ENCODE data around the gene XIRP2. TPM values are rescaled to one million over a fixed set of nuclear protein-coding genes. Genes with fewer than 3 reads are reported as not detected.

The XIRP2 gene
- total and polyA plus RNA-seq, 10 of the 15 experiments (the other 5 are each of a cell fraction or from before 2014, with no cell fraction given): 0.03 TPM; not detected in 9

DNA sequence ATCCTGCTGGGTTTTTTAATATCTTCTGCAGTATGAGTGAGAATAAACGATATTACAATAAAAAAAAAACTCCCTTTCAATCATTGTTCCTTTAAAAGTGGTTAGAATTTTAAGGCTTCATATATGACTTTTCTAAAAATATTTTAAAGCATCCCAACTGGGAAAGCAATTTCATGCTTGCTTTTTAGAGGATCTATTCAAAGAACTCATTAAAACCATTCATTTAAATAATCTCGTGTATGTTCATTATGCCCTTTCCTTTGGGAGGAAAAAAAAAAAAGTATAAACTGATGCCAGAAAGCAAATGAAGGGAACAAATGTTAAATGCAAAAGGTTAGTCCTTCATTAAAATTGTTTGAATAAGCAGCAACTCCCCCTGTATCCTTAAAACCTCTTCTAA is 81.2 kb downstream of the XIRP2 start (continued):
- TF ChIP-seq TAF1 (IDR thresholded peaks at IDR 0.05; ENCODE audit: borderline replicate concordance, low read depth, low read length) (no peak), TCF7 (IDR thresholded peaks at IDR 0.05; ENCODE audit: borderline replicate concordance) (no peak), HDAC6 (IDR thresholded peaks at IDR 0.05; ENCODE audit: unreplicated experiment) (no peak)

DNA sequence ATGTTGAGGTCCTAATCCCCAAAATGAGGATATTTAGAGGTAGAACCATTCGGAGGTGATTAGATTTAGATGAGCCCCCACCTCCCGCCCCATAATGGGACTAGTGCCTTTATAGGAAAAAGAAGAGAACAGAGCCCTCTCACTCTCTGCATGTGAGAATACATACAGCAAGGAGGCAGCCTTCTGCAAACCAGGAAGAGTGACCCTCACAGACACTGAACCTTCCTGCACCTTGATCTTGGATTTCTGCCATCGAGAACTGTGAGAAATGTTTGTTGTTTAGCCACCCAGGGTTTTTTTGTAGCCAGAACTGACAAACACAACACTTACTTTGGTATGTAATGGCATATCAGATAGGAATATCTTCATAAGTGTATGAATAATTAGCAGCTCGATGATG is 83.7 kb downstream of the XIRP2 start:
- H2AFZ ChIP-seq (ENCODE audit: control insufficient read depth, low read depth, low read length): no peak overlapping the region
- H3K4me3 ChIP-seq: no peak overlapping the region
- no peaks in the 10 kb centered on the region for H3K9me3 ChIP-seq (replicated peaks; ENCODE audit: control insufficient read depth, insufficient read depth, low read length)
- RAD21 ChIA-PET (ENCODE audit: unreplicated experiment): no interaction called here
- H3K4me1 ChIP-seq (ENCODE audit: control insufficient read depth, insufficient read depth, low read length): no peaks in the 10 kb centered on the region
- DNase-seq (ENCODE audit: low read depth, low spot score): no peak
- CTCF ChIA-PET: no interaction called here
- no TSS peak for BruUV-seq (replicated peaks)
- in situ Hi-C loops (cut with MboI) (no loop called here), intact Hi-C loops (cut with micrococcal nuclease; ENCODE audit: unreplicated experiment) (no loop called here)
- no peak overlapping the region for H3K4me2 ChIP-seq (ENCODE audit: control insufficient read depth, insufficient read depth)
- POLR2A ChIA-PET: no interaction called here
- H3K9ac ChIP-seq (ENCODE audit: control insufficient read depth, insufficient read depth, low read length): no peak overlapping the region
- no peak for FAIRE-seq
- 0% methylated on average over 4 of the region's 4 CpGs for whole genome bisulfite sequencing (ENCODE audit: insufficient coverage, insufficient replicate concordance, low lambda C conversion rate, missing lambda C conversion rate)
- H3K27me3 ChIP-seq (replicated peaks in 1 of 2; ENCODE audit: control insufficient read depth in 2 of 2, insufficient read depth in 2 of 2, low read length in 1 of 2): no peaks in the 10 kb centered on the region
- no peaks in the 10 kb centered on the region for H3K36me3 ChIP-seq (ENCODE audit: control insufficient read depth in 2 of 2, insufficient read depth in 2 of 2, low read length in 1 of 2)
- H3K79me2 ChIP-seq (ENCODE audit: control insufficient read depth, insufficient read depth, low read length): no peaks in the 10 kb centered on the region
- TF ChIP-seq ETV6 (conservative IDR thresholded peaks at IDR 0.05 in 1 of 2, IDR thresholded peaks at IDR 0.05 in 1 of 2; ENCODE audit: borderline replicate concordance in 1 of 2, low read depth in 1 of 2) (no peak), POLR2AphosphoS2 (IDR thresholded peaks at IDR 0.05; ENCODE audit: low read depth, low read length) (no peak), ATF2 (IDR thresholded peaks at IDR 0.05; ENCODE audit: low read length) (no peak), BMI1 (IDR thresholded peaks at IDR 0.05; ENCODE audit: borderline replicate concordance) (no peak)
- TF ChIP-seq, protein P1, sequence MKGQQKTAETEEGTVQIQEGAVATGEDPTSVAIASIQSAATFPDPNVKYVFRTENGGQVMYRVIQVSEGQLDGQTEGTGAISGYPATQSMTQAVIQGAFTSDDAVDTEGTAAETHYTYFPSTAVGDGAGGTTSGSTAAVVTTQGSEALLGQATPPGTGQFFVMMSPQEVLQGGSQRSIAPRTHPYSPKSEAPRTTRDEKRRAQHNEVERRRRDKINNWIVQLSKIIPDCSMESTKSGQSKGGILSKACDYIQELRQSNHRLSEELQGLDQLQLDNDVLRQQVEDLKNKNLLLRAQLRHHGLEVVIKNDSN (IDR thresholded peaks at IDR 0.05; ENCODE audit: borderline replicate concordance, extremely low read length, insufficient read depth, low read depth, low read length): no peak
- ATAC-seq: no peak
- SMC1A ChIA-PET (ENCODE audit: uncharacterized antibody, unreplicated experiment): interaction anchor here (0.6 to 0.9 kb wide), 3 partner anchors 11 to 760 kb away, joined by 3 to 4 read pairs (median 3); no protein-coding TSS in a partner anchor
- no peaks in the 10 kb centered on the region for H4K20me1 ChIP-seq (ENCODE audit: control insufficient read depth, insufficient read depth)
- H3K27ac ChIP-seq (ENCODE audit: control insufficient read depth, insufficient read depth): no peak overlapping the region
